Mononuclear cell (primary cell): ENCODE measurements around the gene CFAP74. TPM values are rescaled to one million over a fixed set of nuclear protein-coding genes. Genes with fewer than 3 reads are reported as not detected.
A peak's percentile ranks its signal among the peaks of the same experiment; 100 is the strongest.

Source experiments
- H3K27me3 ChIP-seq: 2 replicates; pipeline ENCODE4 v1.6.0; 2011; ENCODE audit warnings: low read length, control low read depth; ENCODE audit not compliant: insufficient read depth
- H3K4me1 ChIP-seq: 2 replicates; pipeline ENCODE4 v1.5.1; 2011; ENCODE audit warnings: mild to moderate bottlenecking, low read length, control low read depth; ENCODE audit not compliant: insufficient read depth
- H3K4me3 ChIP-seq: 2 replicates; pipeline ENCODE4 v1.5.1; 2011; ENCODE audit warnings: mild to moderate bottlenecking, low read length, moderate library complexity
- H3K9me3 ChIP-seq: 2 replicates; pipeline ENCODE4 v1.5.1; 2011; ENCODE audit warnings: low read depth, mild to moderate bottlenecking, control low read depth, low read length
- total RNA-seq: library from RNA; depleted of rRNA; stranded (reverse); fragments of >200 nt; gene quantifications from one replicate; pipeline ENCODE4 v1.2.3, GENCODE V29; 2012

The CFAP74 gene
- total RNA-seq, 1 donor: under 0.01 TPM

- peaks cover 17% of the 10 kb centered on the region for H3K4me1 ChIP-seq
- H3K4me3 ChIP-seq: no peak within 1 kb of the TSS
- no peaks in the 10 kb centered on the region for H3K27me3 ChIP-seq
- no peaks in the 10 kb centered on the region for H3K9me3 ChIP-seq
Observed at GRCh38 chr1:1914971-1915692, 88.5 kb downstream of the CFAP74 start, which contains the start of gene CALML6. TSS of gene CALML6 (plus strand) at chr1:1915260. CDS start at chr1:1915281, 21 bp downstream.

GRCh38 chr1:1914101-1914970 is 89.2 kb downstream of the CFAP74 start:
- Histone ChIP-seq H3K27me3 (no peaks in the 10 kb centered on the region), H3K4me1 (peaks cover 17% of the 10 kb centered on the region), H3K4me3 (no peak overlapping the region), H3K9me3 (no peaks in the 10 kb centered on the region)

GRCh38 chr1:1911350-1912041 is 92.1 kb downstream of the CFAP74 start:
- Histone ChIP-seq H3K4me1 (peaks cover 16% of the 10 kb centered on the region), H3K4me3 (no peak overlapping the region), H3K9me3 (no peaks in the 10 kb centered on the region), H3K27me3 (no peaks in the 10 kb centered on the region)

GRCh38 chr1:1910651-1911331 is 92.8 kb downstream of the CFAP74 start:
- no peaks in the 10 kb centered on the region for H3K9me3 ChIP-seq
- H3K27me3 ChIP-seq: no peaks in the 10 kb centered on the region
- peaks cover 21% of the 10 kb centered on the region for H3K4me1 ChIP-seq

GRCh38 chr1:1910033-1910465 is 93.5 kb downstream of the CFAP74 start:
- Histone ChIP-seq H3K4me1 (peaks cover 21% of the 10 kb centered on the region), H3K4me3 (no peak overlapping the region), H3K9me3 (no peaks in the 10 kb centered on the region), H3K27me3 (no peaks in the 10 kb centered on the region)

More at GRCh38 chr1:1910651-1911331, 92.8 kb downstream of the CFAP74 start:
- no peak overlapping the region for H3K4me3 ChIP-seq

GRCh38 chr1:1908506-1908791 is 95.1 kb downstream of the CFAP74 start:
- peak overlapping the region; percentile 60 for H3K4me3 ChIP-seq
- peaks cover 21% of the 10 kb centered on the region for H3K4me1 ChIP-seq
- H3K9me3 ChIP-seq: no peaks in the 10 kb centered on the region
- no peaks in the 10 kb centered on the region for H3K27me3 ChIP-seq

- no peaks in the 10 kb centered on the region for H3K27me3 ChIP-seq
- no peaks in the 10 kb centered on the region for H3K9me3 ChIP-seq
- peaks cover 21% of the 10 kb centered on the region for H3K4me1 ChIP-seq
- no peak overlapping the region for H3K4me3 ChIP-seq
Observed at GRCh38 chr1:1907098-1907736, 96.4 kb downstream of the CFAP74 start.

- Histone ChIP-seq H3K4me1 (peaks cover 21% of the 10 kb centered on the region), H3K4me3 (no peak overlapping the region), H3K27me3 (no peaks in the 10 kb centered on the region), H3K9me3 (no peaks in the 10 kb centered on the region)
Observed at GRCh38 chr1:1906185-1907097, 97.1 kb downstream of the CFAP74 start.

- Histone ChIP-seq H3K4me1 (peaks cover 17% of the 10 kb centered on the region), H3K9me3 (no peaks in the 10 kb centered on the region), H3K27me3 (no peaks in the 10 kb centered on the region), H3K4me3 (no peak overlapping the region)
Observed at GRCh38 chr1:1903224-1903623, 100.4 kb downstream of the CFAP74 start.

- H3K9me3 ChIP-seq: no peaks in the 10 kb centered on the region
- no peak overlapping the region for H3K4me3 ChIP-seq
- H3K4me1 ChIP-seq: peaks cover 12% of the 10 kb centered on the region
- no peaks in the 10 kb centered on the region for H3K27me3 ChIP-seq
Observed at GRCh38 chr1:1901641-1902294, 101.8 kb downstream of the CFAP74 start.

GRCh38 chr1:1900883-1901640 is 102.5 kb downstream of the CFAP74 start:
- Histone ChIP-seq H3K9me3 (no peaks in the 10 kb centered on the region), H3K4me1 (peaks cover 10% of the 10 kb centered on the region)

GRCh38 chr1:1899967-1900327 is 103.6 kb downstream of the CFAP74 start:
- no peaks in the 10 kb centered on the region for H3K9me3 ChIP-seq
- H3K4me3 ChIP-seq: no peak overlapping the region
- no peaks in the 10 kb centered on the region for H3K27me3 ChIP-seq
- peaks cover 17% of the 10 kb centered on the region for H3K4me1 ChIP-seq

More at GRCh38 chr1:1900883-1901640, 102.5 kb downstream of the CFAP74 start:
- no peak overlapping the region for H3K4me3 ChIP-seq
- H3K27me3 ChIP-seq: no peaks in the 10 kb centered on the region
